ENCODE measurements around the gene SMG6.

Gene SMG6

DNA sequence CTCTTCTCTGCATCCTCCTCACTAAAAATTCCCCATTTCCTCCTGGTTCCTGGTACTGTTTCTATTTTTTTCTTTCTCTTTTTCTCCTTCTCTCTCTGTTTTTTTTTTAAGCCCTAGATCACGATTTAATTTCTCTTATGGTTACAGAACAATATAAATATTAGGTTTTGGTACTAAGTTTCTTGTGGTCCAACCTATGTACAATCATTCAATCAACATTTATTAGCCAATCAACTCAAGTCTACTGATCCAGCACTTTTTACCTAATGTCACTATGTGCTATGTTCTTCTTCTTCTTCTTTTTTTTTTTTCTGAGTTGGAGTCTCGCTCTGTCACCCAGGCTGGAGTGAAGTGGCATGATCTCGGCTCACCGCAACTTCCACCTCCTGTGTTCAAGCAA is 291.1 kb downstream of the SMG6 start:
- TF ChIP-seq, protein P1, sequence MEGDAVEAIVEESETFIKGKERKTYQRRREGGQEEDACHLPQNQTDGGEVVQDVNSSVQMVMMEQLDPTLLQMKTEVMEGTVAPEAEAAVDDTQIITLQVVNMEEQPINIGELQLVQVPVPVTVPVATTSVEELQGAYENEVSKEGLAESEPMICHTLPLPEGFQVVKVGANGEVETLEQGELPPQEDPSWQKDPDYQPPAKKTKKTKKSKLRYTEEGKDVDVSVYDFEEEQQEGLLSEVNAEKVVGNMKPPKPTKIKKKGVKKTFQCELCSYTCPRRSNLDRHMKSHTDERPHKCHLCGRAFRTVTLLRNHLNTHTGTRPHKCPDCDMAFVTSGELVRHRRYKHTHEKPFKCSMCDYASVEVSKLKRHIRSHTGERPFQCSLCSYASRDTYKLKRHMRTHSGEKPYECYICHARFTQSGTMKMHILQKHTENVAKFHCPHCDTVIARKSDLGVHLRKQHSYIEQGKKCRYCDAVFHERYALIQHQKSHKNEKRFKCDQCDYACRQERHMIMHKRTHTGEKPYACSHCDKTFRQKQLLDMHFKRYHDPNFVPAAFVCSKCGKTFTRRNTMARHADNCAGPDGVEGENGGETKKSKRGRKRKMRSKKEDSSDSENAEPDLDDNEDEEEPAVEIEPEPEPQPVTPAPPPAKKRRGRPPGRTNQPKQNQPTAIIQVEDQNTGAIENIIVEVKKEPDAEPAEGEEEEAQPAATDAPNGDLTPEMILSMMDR (conservative IDR thresholded peaks at IDR 0.05; ENCODE audit: low read depth, low read length): no peak
- H3K4me3 ChIP-seq (ENCODE audit: low read length): no peak overlapping the region
- DNase-seq (ENCODE audit: low read depth): no peak

- TF ChIP-seq, protein P1 (conservative IDR thresholded peaks at IDR 0.05; ENCODE audit: low read depth, low read length): no peak
- no peak for DNase-seq (ENCODE audit: low read depth)
- no peak overlapping the region for H3K4me3 ChIP-seq (ENCODE audit: low read length)
Measured at GRCh38 chr17:2011411-2012371, 291.9 kb downstream of the SMG6 start.

Data from retinal pigment epithelial cell (primary cell).